GM04503 (cell line): ENCODE data around the gene SPEF1.
"Not testable (repeated sequence)": the region's sequence is repeated elsewhere in the genome, so short reads cannot be mapped to it uniquely, and the experiment has no call there.

Source experiments
- DNase-seq: peaks from one replicate; pipeline ENCODE4 v3.0.0-alpha.2; 2012; ENCODE audit warnings: low read depth

The SPEF1 gene

GRCh38 chr20:3781153-3781910 is at the start of gene SPEF1:
Gene SPEF1, minus strand, starts transcription at chr20:3781448. Its CDS starts 161 bp downstream, at chr20:3781287.
- DNase-seq: peak; percentile 84

GRCh38 chr20:3829891-3830290 is 48.6 kb upstream of the SPEF1 start:
- DNase-seq: not testable (repeated sequence)

GRCh38 chr20:3828798-3829197 is 47.5 kb upstream of the SPEF1 start:
- peak; percentile 54 for DNase-seq

GRCh38 chr20:3826420-3826819 is 45.2 kb upstream of the SPEF1 start:
- DNase-seq: no peak

DNA sequence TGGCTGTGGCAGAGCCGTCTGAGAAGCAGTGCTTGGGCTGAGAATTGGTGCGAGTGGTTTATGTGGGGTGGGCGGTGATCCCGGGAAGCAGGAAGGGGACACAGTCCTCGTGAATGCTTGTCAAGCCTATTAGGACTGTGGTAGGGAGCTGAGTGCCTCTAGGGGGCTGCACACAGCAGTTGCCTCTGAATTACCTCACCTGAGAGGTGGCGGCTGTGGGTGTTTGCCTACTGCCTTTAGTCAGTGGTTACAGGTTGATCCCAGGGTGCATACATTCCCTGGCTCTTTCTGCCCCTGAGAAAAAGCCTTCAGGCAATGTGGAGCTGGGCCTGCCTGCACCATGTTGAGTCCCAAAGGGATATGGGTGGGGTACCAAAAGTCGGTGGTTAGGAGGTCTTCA is 44.3 kb upstream of the SPEF1 start:
- DNase-seq: no peak

DNA sequence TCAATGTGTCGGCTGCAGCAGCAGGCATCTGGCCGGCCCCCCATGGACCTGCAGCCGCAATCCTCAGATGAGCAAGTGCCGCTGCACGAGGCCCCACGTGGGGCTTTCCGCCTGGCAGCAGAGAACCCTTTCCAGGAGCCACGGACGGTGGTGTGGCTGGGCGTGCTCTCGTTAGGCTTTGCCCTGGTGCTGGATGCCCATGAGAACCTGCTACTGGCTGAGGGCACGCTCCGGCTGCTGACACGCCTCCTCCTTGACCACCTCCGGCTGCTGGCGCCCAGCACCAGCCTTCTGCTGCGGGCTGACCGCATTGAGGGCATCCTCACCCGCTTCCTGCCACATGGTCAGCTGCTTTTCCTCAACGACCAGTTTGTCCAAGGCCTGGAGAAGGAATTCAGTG is 42.6 kb upstream of the SPEF1 start:
- DNase-seq: no peak

GRCh38 chr20:3821996-3822395 is 40.7 kb upstream of the SPEF1 start:
- DNase-seq: no peak

DNA sequence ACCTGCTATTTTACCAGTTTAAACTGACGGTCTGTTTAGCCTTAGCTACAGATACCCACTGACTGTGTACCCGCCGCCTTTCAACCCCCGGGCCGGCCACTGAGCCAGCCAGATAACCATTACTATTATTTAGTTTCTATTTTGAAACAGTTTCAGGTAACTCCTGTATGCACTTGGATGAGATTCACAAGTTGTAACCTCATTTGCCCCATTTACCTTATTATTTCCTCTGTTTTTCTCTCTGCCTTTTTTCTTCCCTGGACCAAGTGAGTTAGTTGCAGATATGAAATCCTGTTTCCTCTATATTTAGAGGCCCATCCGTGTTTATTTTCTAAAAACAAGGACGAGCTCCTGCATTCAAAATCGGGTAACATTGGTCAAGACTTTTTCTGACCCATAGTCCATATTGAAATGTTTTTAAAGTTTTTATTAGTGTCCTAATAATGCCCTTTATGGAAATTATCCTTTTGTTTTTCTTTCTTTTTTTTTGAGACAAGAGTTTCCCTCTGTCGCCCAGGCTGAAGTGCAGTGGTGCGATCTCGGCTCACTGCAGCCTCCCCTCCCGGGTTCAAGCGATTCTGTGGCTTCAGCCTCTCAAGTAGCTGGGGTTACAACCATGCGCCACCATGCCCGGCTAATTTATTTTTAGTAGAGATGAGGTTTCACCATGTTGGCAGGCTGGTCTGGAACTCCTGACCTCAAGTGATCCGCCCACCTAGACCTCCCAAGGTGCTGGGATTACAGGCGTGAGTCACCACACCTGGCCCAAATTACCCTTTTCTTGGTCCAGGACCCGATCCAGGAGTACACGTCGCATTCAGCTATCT is 39.9 kb upstream of the SPEF1 start:
- DNase-seq: no peak

- peak; percentile 72 for DNase-seq
Measured at GRCh38 chr20:3820048-3820900, 39.0 kb upstream of the SPEF1 start, which contains the start of gene AP5S1. Gene AP5S1, plus strand, starts transcription at chr20:3820547. Its CDS starts 1,571 bp downstream, at chr20:3822118.

- DNase-seq: no peak
Measured at GRCh38 chr20:3819411-3820047, 38.3 kb upstream of the SPEF1 start.

GRCh38 chr20:3818155-3819151 is 37.2 kb upstream of the SPEF1 start:
- DNase-seq: peak; percentile 39

GRCh38 chr20:3815703-3816315 is 34.6 kb upstream of the SPEF1 start:
- DNase-seq: no peak

GRCh38 chr20:3814928-3815495 is 33.8 kb upstream of the SPEF1 start:
- DNase-seq: no peak

GRCh38 chr20:3813848-3814581 is 32.8 kb upstream of the SPEF1 start:
- DNase-seq: no peak

GRCh38 chr20:3812975-3813847 is 32.0 kb upstream of the SPEF1 start:
- DNase-seq: no peak

GRCh38 chr20:3812259-3812681 is 31.0 kb upstream of the SPEF1 start:
- DNase-seq: no peak

GRCh38 chr20:3811467-3812258 is 30.4 kb upstream of the SPEF1 start:
- peak; percentile 95 for DNase-seq
